GM21619 (cell line): ENCODE measurements around the gene GFAP.

Experiments
- ATAC-seq: cut with Tn5 transposase; IDR thresholded peaks from one replicate; pipeline ENCODE4 v1.9.1; 2021; ENCODE audit not compliant: unreplicated experiment

Gene GFAP

GRCh38 chr17:44932096-44932786 is 16.9 kb upstream of the GFAP start:
- ATAC-seq, result no peak

GRCh38 chr17:44931376-44931775 is 16.1 kb upstream of the GFAP start:
- ATAC-seq, result no peak

- ATAC-seq, result no peak
Observed at GRCh38 chr17:44930667-44931066, 15.4 kb upstream of the GFAP start.

GRCh38 chr17:44928950-44929720 is 13.8 kb upstream of the GFAP start:
- no peak for ATAC-seq

GRCh38 chr17:44928136-44928535 is 12.8 kb upstream of the GFAP start:
- ATAC-seq, result no peak

GRCh38 chr17:44927696-44928095 is 12.4 kb upstream of the GFAP start:
- ATAC-seq, result no peak

- no peak for ATAC-seq
Observed at GRCh38 chr17:44926821-44927525, 11.7 kb upstream of the GFAP start.

- ATAC-seq, result no peak
Observed at GRCh38 chr17:44925731-44926697, 10.7 kb upstream of the GFAP start.

GRCh38 chr17:44924107-44924544 is 8.8 kb upstream of the GFAP start:
- no peak for ATAC-seq

- ATAC-seq, result no peak
Observed at GRCh38 chr17:44922746-44923470, 7.6 kb upstream of the GFAP start.

GRCh38 chr17:44922136-44922535 is 6.8 kb upstream of the GFAP start:
- ATAC-seq, result no peak

- ATAC-seq, result no peak
Observed at GRCh38 chr17:44921122-44921882, 6.0 kb upstream of the GFAP start.

GRCh38 chr17:44920565-44920940 is 5.3 kb upstream of the GFAP start:
- no peak for ATAC-seq

- peak; percentile 73 for ATAC-seq
Observed at GRCh38 chr17:44919885-44920564, 4.7 kb upstream of the GFAP start.

- no peak for ATAC-seq
Observed at GRCh38 chr17:44919411-44919810, 4.1 kb upstream of the GFAP start.

- ATAC-seq, result no peak
Observed at GRCh38 chr17:44918006-44918405, 2.7 kb upstream of the GFAP start.

GRCh38 chr17:44917456-44917855 is 2.2 kb upstream of the GFAP start:
- ATAC-seq, result no peak

- ATAC-seq, result no peak
Observed at GRCh38 chr17:44916781-44917241, 1.5 kb upstream of the GFAP start.
